Fibroblast of lung (primary cell): Measurements from ENCODE around the gene ATP1B2. TPM values are rescaled to one million over a fixed set of nuclear protein-coding genes. Genes with fewer than 3 reads are reported as not detected.
A peak's percentile ranks its signal among the peaks of the same experiment; 100 is the strongest.

ENCODE experiments used
- DNase-seq, 2 donors: peaks; one replicate each; pipeline versions ENCODE4 v3.0.0 to v3.0.0-alpha.2; 2010; ENCODE audit warnings: low read depth in 2 of 2
- H2AFZ ChIP-seq: 2 replicates; pipeline ENCODE4 v1.5.1; 2012; ENCODE audit warnings: low read length, control low read depth, inconsistent platforms
- H3K27ac ChIP-seq: 2 replicates; pipeline ENCODE4 v1.5.1; 2011; ENCODE audit warnings: low read length, control low read depth; ENCODE audit not compliant: insufficient read depth
- H3K27me3 ChIP-seq: 2 replicates; pipeline ENCODE4 v1.5.1; 2011; ENCODE audit warnings: mild to moderate bottlenecking, low read length; ENCODE audit not compliant: control insufficient read depth, insufficient read depth
- H3K36me3 ChIP-seq: 2 replicates; pipeline ENCODE4 v1.5.1; 2011; ENCODE audit warnings: low read length; ENCODE audit not compliant: control insufficient read depth, insufficient read depth
- H3K4me1 ChIP-seq: 2 replicates; pipeline ENCODE4 v1.5.1; 2011; ENCODE audit warnings: low read length; ENCODE audit not compliant: control insufficient read depth, insufficient read depth; ENCODE audit errors: extremely low read depth
- H3K4me2 ChIP-seq: 2 replicates; pipeline ENCODE4 v1.5.1; 2011; ENCODE audit warnings: low read length, control low read depth; ENCODE audit not compliant: insufficient read depth; ENCODE audit errors: extremely low read depth
- H3K4me3 ChIP-seq, 4 experiments: fragments of 200-600 bp in 1 of 4; sonication (generic) in 1 of 4; replicated peaks in 1 of 4; 2 replicates each; pipeline ENCODE4 v1.5.1; 2011 to 2016; ENCODE audit warnings: low read length in 4 of 4, low read depth in 3 of 4, mild to moderate bottlenecking in 3 of 4, control low read depth in 2 of 4, inconsistent platforms in 1 of 4, mixed read lengths in 1 of 4; ENCODE audit not compliant: insufficient read depth in 1 of 4; ENCODE audit errors: control extremely low read depth in 1 of 4
- H3K79me2 ChIP-seq: 2 replicates; pipeline ENCODE4 v1.5.1; 2012; ENCODE audit warnings: mild to moderate bottlenecking, low read length, inconsistent platforms; ENCODE audit not compliant: control insufficient read depth, insufficient read depth
- H3K9ac ChIP-seq: 2 replicates; pipeline ENCODE4 v1.5.1; 2011; ENCODE audit warnings: mild to moderate bottlenecking, low read length, control low read depth; ENCODE audit not compliant: insufficient read depth
- H3K9me3 ChIP-seq: 2 replicates; pipeline ENCODE4 v1.5.1; 2012; ENCODE audit warnings: low read depth, low read length; ENCODE audit not compliant: control insufficient read depth, insufficient read depth
- H4K20me1 ChIP-seq: 2 replicates; pipeline ENCODE4 v1.5.1; 2011; ENCODE audit warnings: low read length; ENCODE audit not compliant: control insufficient read depth, insufficient read depth; ENCODE audit errors: extremely low read depth
- EZH2 ChIP-seq: IDR thresholded peaks from 2 replicates; pipeline ENCODE4 v1.5.1; 2012; ENCODE audit warnings: low read length, control low read depth, mild to moderate bottlenecking; ENCODE audit errors: missing control alignments
- polyA plus RNA-seq, 2 donors: library from polyadenylated mRNA; depleted of rRNA in 1 of 2; stranded (reverse) in 1 of 2; unstranded in 1 of 2; fragments of >200 nt; gene quantifications; 2 replicates each; pipeline ENCODE4 v1.2.1, GENCODE V29; 2011 to 2012; ENCODE audit warnings: missing spikeins in 1 of 2
- total RNA-seq: library from RNA; depleted of rRNA; stranded (reverse); fragments of >200 nt; gene quantifications from 2 replicates; pipeline ENCODE4 v1.2.1, GENCODE V29; 2014
- TF ChIP-seq, protein P1 (sequence below), 2 donors: IDR thresholded peaks in 1 of 2; conservative IDR thresholded peaks in 1 of 2; 1 replicate in 1 of 2; 2 replicates in 1 of 2; pipeline ENCODE4 v1.5.1; 2011 to 2012; ENCODE audit warnings: low read length in 2 of 2, control low read depth in 1 of 2, inconsistent platforms in 1 of 2, low read depth in 1 of 2, mild to moderate bottlenecking in 1 of 2

The ATP1B2 gene
- total and polyA plus RNA-seq, 2 donors (not counting 1 experiment from before 2014, with no cell fraction given): 0.05 to 0.33 TPM

DNA sequence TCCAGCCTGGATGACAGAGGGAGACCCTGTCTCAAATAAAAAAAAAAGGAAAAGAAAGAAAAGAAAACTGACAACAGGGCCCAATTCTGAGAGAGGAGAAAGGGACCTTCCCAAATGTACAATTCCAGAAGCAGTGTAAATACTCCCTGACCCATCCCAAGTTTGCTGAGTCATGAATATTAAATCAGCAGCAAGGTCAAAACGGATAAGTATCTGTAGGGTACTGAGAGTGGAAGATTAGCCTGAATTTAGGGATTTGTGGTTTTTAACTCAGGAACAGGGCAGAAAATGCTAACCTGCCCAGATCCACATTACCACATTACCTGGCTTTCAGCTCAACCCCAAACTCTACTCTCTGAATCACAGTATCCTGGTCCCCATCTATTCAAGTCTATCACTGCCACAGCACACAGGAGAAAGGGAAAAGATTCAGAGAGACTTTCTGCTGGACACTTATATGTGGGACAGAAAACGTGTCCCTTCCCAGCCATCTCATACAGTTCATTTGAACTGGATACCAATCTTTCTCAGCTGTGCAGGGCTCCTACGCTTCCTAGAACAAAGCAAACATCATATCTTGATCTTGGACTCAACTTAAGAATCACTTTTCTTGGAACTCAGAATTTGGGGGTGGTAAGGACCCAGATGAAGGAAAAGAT is 39.0 kb upstream of the ATP1B2 start:
- Histone ChIP-seq H3K4me3 (peak overlapping the region in 2 of 4 experiments; percentile 13 to 45), H3K36me3 (peaks cover 2% of the 10 kb centered on the region), H4K20me1 (no peaks in the 10 kb centered on the region), H3K9ac (no peak overlapping the region), H3K9me3 (no peaks in the 10 kb centered on the region), H3K4me2 (peak overlapping the region; percentile 60), H2AFZ (no peak overlapping the region), H3K27me3 (no peaks in the 10 kb centered on the region), H3K27ac (no peak overlapping the region), H3K4me1 (peaks cover 5% of the 10 kb centered on the region), H3K79me2 (peaks cover 55% of the 10 kb centered on the region)
- TF ChIP-seq, protein P1, sequence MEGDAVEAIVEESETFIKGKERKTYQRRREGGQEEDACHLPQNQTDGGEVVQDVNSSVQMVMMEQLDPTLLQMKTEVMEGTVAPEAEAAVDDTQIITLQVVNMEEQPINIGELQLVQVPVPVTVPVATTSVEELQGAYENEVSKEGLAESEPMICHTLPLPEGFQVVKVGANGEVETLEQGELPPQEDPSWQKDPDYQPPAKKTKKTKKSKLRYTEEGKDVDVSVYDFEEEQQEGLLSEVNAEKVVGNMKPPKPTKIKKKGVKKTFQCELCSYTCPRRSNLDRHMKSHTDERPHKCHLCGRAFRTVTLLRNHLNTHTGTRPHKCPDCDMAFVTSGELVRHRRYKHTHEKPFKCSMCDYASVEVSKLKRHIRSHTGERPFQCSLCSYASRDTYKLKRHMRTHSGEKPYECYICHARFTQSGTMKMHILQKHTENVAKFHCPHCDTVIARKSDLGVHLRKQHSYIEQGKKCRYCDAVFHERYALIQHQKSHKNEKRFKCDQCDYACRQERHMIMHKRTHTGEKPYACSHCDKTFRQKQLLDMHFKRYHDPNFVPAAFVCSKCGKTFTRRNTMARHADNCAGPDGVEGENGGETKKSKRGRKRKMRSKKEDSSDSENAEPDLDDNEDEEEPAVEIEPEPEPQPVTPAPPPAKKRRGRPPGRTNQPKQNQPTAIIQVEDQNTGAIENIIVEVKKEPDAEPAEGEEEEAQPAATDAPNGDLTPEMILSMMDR (conservative IDR thresholded peaks at IDR 0.05 in 1 of 2, IDR thresholded peaks at IDR 0.05 in 1 of 2; ENCODE audit: low read depth in 1 of 2, low read length in 2 of 2): no peak
- TF ChIP-seq EZH2: no peak
- DNase-seq: no peak

DNA sequence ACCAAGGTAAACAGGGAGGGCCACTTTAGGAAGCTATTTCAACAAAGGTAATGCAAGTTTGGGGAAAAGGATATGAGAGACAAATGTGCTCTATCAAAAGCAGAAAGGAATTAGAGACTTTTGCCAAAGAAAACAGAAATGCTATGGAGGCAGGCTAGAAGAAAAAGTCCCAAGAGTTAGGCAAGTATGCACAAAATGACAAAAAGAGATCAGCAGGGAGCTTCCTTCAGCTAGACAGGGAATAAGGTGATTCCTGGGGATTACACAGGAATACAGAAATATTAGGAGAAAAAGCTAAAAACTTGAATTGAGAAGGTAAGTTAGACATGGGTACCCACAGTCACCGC is 38.5 kb upstream of the ATP1B2 start:
- H3K9me3 ChIP-seq: no peaks in the 10 kb centered on the region
- H3K27ac ChIP-seq: no peak overlapping the region
- peak overlapping the region; percentile 60 for H3K4me2 ChIP-seq
- no peak for TF ChIP-seq EZH2
- TF ChIP-seq, protein P1 (conservative IDR thresholded peaks at IDR 0.05 in 1 of 2, IDR thresholded peaks at IDR 0.05 in 1 of 2; ENCODE audit: low read depth in 1 of 2, low read length in 2 of 2): no peak
- H3K4me1 ChIP-seq: peaks cover 5% of the 10 kb centered on the region
- no peaks in the 10 kb centered on the region for H3K27me3 ChIP-seq
- no peak overlapping the region for H2AFZ ChIP-seq
- H4K20me1 ChIP-seq: no peaks in the 10 kb centered on the region
- peaks cover 55% of the 10 kb centered on the region for H3K79me2 ChIP-seq
- H3K4me3 ChIP-seq: peak overlapping the region in 2 of 4 experiments; percentile 13 to 45
- no peak overlapping the region for H3K9ac ChIP-seq
- H3K36me3 ChIP-seq: peaks cover 2% of the 10 kb centered on the region
- DNase-seq: peak in 1 of 2 donors; percentile 35

DNA sequence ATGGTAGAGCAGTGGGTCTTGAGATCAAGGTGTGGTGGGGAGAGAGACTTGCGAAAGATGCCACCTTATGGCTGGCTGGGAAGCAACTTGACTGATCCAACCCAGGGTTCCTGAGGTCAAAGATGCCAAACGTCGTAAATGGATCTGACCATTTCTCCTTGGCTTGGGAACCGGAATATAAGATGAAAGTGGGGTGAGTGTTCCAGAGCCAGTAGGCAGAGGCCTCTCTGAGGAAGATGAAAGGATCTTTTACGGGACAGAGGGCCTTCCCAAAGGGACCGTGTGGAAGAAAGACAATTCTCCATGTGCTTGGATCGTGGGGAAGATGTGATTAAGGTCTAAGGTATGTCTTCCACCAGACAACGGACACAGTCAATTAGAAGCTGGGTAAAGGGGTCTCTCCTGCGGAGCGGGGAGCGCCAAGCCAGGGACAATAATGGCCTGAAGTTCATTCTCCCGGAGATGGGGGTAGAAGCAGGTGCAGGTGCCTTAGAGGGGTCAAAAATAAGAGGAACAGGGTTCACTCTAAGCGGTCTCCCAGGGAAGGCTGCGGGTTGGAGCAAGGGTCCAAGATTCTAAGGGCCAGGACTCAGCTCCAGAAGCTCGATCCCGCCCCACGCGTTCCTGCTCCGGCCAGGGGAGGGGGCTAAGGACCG is 36.8 kb upstream of the ATP1B2 start:
- Histone ChIP-seq H3K4me3 (peak overlapping the region; percentile 54 to 96 (median 80)), H3K9me3 (no peaks in the 10 kb centered on the region), H4K20me1 (no peaks in the 10 kb centered on the region), H3K27ac (peak overlapping the region; percentile 65), H3K27me3 (no peaks in the 10 kb centered on the region), H3K36me3 (no peaks in the 10 kb centered on the region), H3K9ac (peak overlapping the region; percentile 80), H3K4me1 (peaks cover 5% of the 10 kb centered on the region), H3K4me2 (peak overlapping the region; percentile 93), H3K79me2 (peaks cover 45% of the 10 kb centered on the region), H2AFZ (no peak overlapping the region)
- DNase-seq: peak; percentile 31 to 61
- TF ChIP-seq EZH2: no peak
- TF ChIP-seq, protein P1 (conservative IDR thresholded peaks at IDR 0.05 in 1 of 2, IDR thresholded peaks at IDR 0.05 in 1 of 2; ENCODE audit: low read depth in 1 of 2, low read length in 2 of 2): no peak
